ENCODE data around the gene GABARAPL2.
"Not testable (repeated sequence)": the region's sequence is repeated elsewhere in the genome, so short reads cannot be mapped to it uniquely, and the experiment has no call there.

The GABARAPL2 gene

DNA sequence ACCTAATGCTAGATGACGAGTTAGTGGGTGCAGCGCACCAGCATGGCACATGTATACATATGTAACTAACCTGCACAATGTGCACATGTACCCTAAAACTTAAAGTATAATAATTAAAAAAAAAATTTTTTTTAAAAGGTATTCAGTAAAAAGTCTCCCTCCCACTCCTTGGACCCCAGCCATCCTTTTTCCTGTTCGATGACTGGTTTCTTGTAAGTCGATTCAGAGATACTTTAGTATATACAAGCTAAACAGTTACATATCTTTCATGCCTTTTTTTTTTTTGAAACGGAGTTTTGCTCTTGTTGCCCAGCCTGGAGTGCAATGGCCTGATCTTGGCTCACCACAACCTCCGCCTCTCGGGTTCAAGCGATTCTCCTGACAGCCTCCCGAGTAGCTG lies 25.7 kb downstream of the GABARAPL2 start:
- not testable (repeated sequence) for DNase-seq (ENCODE audit: low read depth)

DNA sequence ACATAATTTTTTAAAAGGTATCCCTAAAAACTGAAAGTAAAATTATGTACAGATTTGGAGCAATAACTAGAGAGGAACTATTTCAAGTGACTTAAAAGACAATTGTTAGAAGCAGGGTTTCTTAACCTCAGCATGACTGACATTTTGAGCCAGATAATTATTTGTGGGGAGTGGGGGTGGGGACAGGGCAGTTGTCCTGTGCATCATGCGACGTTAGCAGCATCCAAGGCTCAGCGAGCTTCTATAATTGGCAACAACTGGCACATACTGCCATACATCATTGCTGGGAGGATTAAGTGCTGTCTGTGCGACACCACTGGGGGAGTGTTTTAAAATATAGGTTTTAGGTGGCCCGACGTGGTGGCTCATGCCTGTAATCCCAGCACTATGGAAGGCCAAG lies 27.1 kb downstream of the GABARAPL2 start:
- no peak for DNase-seq (ENCODE audit: low read depth)

DNA sequence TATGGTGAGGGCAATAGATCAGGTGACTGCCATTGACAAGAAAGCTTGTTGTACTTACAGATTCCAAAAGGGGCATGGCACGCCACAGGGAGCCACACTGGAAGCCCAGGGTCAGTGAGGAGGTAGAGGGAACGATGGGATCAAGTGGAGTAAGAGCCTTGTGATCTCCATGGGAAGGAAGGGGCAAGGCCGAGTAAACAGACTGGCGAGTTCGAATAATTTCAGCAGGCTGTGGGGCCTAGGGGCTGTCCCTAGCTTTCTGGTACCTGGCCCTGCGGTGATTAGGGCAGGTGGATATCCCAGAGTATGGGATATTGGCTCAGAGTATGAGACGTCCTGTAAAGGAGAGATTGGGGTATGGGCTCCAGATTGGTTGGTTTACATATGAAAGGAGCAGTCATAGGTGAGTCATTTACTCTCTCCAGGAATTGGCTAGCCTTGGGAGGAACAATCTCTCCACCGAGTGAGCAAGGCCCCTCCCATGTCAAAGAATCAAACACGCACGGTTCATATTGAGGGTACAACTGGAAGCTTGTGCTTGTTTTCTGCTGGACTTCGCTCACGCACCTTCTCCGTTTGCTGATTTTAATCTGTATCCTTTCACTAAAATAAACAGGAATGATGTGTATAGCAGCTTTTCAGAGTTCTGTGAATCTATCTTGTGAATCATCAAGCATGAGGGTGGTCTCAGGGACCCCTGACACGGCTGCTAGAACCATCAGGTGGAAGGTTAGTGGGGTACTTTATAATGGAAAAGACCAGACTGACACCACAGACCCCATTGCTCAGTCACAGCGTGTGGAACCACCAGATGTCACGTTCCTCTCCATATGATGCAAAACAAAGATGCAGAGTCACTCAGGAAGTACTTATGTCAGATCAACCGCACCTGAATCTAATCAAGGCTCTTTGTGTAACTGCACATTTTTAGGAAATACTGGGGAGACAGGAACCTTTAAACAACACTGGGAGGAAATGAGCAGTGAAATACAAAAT lies 27.9 kb downstream of the GABARAPL2 start:
- DNase-seq (ENCODE audit: low read depth), result peak; percentile 48

DNA sequence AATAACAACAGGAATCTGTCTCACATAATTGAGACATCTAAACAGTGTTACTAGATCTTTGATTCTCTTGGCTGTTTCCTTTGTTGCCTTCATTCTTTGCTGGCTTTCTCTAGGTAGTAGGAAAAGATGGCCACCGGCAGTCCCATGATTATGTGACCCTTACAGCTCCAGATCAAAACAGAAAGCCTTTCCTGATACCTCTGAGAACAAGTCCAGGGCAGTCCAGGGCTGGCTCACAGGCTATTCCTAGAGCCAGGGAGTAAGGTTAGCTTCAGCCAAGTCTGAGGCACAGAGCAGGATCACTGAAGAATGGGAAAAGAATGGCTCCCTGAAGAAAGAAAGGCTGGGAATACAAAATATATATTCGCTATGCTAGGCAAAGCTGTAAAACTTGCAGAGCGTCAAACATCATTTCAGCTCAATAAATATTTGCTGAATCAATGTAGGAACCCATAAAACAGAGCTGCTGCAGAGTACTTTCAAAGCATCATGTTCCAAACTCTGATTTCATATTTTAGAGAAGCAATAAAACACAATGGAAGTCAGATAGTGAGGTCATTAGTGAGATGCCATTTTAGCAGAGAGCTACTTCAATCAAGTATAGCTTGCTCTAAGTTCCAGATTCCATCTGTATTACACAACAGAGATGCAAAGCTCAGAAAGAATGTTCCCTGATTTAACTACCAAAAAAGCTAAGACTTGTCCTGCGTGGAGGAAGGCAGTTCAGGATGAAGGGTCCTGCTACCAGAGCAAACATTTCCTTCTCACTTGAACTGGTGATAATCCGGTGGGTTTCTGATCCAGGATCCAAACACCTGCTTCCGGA lies 33.5 kb downstream of the GABARAPL2 start:
- peak; percentile 23 for DNase-seq (ENCODE audit: low read depth)

DNA sequence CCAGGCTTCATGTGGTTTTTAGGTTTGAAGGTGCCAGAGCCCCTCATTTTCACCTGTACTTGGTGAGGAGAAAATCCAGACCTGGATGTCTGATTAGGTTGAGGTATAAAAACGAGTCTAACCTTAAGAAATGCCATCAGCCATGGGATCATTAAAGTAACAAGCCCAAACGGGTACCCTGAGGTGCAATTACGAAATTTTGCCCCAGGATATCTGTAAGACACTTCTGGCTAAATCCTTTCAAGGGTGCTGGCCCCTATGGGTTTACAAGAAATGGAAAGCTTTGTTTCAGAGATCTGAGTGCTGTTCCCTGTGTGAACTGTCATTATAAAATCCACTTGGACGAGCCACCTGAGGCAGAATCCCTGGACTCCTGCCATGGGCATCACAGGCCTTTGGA lies 37.1 kb downstream of the GABARAPL2 start:
- no peak for DNase-seq (ENCODE audit: low read depth)

DNA sequence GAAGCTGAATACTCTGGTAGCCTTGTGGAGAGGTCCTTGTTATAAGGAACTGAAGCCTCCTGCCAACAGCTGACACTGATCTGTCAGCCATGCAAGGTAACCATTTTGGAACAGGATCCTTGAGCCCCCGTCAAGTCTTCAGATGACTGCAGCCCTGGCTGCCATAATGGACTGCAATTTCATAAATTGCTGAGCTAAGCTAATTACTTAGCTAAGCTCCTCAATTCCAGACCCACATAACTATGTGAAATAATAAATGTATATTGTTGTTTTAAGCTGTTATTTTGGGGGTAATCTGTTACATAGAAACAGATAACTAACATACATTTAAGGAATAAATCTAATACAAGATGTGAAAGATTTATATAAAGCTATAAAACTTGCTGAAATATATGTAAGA lies 40.3 kb downstream of the GABARAPL2 start:
- DNase-seq (ENCODE audit: low read depth), result no peak

DNA sequence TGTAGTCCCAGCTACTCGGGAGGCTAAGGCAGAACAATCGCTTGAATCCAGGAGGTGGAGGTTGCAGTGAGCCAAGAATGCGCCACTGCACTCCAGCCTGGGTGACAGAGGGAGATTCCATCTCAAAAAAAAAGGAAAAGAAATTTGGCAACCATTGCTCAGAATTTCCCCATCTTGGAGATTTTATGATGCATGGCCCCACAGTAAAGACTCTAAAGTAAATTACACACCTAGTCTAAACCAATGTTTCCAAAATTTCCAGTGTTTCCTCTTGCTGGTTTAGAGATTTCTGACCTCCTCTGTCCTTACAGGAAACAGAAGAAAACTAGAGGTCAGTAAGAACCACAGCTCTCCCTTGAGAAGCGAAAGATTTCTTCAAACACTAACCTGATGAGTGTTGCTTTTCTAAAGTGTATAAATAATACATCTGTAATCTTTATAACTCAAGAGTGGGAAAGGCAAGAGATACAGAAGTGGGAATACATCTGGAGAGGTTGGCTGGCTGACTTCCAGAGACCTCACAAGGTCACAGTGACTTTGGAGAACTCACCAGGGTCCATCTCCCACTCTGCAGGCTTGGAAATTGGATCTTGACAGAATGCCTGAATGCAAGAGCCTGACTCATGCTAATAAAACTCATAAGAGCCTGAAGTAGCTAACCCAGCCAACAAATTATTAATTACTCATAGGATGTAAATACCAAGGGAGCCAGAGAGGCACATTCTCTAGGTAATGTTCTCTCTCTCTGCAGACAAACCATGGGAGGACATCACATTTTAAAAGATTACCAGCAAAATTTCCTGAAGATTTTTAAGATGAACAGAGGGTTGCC lies 48.1 kb downstream of the GABARAPL2 start:
- peak; percentile 73 for DNase-seq (ENCODE audit: low read depth)

DNA sequence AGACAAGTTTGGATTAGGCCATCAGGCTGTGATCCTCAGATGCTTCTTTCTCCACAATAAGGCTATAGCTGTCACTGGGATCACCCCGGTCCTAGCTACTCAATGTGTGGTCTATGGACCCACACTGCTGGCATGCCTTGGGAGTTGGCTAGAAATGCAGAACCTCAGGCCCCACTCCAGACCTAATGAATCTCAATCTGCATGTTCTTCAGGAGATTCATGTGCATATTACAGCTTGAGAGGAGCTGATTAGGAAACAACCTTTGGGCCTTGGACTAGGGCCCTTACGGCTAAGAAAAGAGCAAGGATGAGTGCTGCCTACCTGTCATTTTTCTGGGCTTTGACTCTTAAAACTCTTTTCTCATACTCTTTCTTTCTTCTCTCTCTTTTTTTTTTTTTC lies 49.4 kb downstream of the GABARAPL2 start:
- DNase-seq (ENCODE audit: low read depth), result no peak

DNA sequence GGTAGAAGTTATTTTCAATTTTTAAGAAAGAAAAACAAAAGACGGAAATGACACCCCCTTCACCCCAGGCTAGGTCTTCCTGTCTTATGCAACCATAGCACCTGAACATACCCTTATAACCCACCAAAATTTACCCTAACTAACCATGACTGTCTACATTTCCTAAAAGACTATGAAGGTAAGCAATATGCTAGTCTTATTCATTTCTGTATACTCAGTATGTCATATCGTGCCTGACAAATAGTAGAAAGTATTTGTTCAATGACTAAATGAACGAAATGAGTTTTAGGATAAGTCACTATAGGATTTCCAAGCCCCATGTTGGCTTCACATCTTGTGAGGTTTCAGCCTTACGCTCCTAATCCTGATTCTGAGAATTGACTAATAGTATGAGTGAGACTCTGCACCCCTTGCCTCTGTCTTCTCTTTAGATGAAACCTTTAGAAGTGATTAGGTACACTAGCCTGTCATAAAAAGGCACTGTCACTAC lies 50.4 kb downstream of the GABARAPL2 start:
- DNase-seq (ENCODE audit: low read depth), result no peak

DNA sequence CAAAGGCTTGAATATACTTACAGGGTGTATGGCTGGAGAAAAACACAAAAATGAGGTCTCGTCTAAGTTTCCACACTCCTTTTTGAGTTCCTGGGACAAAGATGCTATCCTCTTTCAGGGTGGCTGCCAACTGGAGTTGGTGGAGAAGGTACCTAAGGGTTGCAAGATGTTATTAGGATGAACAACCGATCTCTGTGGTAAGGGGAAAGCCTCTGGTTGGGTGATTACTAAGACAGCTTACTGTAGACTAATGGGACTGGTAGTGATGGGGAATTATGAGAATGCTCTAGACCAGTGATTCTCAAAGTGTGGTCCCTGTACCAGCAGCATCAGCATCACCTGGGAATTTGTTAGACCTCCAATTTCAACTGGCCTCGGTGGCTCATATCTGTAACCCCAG lies 50.9 kb downstream of the GABARAPL2 start:
- DNase-seq (ENCODE audit: low read depth), result no peak

DNA sequence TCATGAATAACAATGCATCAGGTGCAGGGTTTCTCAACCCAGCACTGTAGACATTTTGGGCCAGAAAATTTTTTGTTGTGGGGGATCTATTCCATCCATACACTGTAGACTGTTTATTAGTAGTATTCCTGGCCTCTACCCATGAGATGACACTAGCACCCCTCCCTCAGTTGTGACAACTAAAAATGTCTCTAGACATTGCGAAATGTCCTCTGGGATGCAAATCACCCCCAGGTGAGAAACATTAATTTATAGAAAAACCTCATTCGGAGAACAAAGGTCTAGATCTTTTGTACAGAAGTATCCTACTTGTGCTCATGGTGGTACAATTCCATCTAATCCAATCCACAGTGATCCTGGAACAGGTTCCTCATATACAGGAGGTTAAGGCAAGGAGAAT lies 52.6 kb downstream of the GABARAPL2 start:
- DNase-seq (ENCODE audit: low read depth), result no peak

DNA sequence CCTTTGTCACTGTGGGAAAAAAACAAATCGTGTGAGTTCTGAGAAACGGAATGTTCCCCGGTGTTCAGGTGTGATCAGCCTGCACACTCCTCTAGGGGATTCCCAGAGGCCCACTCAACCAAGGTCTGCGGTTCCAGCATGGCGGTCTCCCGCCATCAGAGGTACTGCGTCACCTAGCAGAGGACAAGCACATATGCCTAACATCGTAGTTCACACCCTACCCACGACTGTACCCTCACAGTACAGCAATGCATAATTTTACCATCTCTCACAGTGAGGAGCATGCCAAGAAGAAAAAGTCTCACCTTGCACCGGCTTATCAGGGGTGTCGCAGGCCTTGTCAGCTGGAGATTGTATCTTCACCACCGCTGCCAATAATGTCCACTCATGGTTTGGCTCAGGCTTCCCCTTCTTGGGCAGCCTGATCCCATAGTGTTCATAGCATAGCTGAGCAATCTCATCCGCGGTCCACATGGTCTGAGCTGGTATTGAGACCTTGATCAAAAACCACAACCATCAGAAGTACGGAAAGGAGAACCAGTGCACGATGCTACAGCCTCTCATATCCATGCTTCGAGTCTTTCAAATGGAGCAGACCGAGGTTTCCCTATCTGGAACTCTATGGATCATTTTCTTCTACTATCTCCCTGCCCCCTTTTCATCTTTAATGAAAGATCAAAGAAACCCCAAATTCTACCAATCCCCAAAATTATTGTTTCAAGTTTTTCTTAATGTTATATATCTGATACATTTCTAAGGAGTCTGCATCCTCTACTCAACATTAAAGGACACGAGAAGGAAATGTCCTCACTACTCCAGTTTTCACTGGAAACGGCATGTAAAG lies 54.4 kb downstream of the GABARAPL2 start:
- no peak for DNase-seq (ENCODE audit: low read depth)

DNA sequence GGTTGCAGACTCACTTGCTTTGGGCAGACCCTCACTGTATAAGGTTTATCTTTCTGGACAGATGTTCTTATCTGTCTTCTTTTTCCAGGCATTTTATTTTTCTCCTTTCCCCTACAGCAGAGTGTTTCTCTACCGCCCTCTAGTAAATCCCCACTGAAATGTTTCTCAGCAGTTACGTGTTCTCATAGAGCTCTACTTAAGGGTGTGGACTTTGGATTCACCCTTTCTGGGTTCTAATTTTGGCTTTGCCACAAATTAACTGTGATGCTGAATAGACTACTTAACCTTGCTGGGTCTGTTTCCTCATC lies 54.9 kb downstream of the GABARAPL2 start:
- peak; percentile 52 for DNase-seq (ENCODE audit: low read depth)

DNA sequence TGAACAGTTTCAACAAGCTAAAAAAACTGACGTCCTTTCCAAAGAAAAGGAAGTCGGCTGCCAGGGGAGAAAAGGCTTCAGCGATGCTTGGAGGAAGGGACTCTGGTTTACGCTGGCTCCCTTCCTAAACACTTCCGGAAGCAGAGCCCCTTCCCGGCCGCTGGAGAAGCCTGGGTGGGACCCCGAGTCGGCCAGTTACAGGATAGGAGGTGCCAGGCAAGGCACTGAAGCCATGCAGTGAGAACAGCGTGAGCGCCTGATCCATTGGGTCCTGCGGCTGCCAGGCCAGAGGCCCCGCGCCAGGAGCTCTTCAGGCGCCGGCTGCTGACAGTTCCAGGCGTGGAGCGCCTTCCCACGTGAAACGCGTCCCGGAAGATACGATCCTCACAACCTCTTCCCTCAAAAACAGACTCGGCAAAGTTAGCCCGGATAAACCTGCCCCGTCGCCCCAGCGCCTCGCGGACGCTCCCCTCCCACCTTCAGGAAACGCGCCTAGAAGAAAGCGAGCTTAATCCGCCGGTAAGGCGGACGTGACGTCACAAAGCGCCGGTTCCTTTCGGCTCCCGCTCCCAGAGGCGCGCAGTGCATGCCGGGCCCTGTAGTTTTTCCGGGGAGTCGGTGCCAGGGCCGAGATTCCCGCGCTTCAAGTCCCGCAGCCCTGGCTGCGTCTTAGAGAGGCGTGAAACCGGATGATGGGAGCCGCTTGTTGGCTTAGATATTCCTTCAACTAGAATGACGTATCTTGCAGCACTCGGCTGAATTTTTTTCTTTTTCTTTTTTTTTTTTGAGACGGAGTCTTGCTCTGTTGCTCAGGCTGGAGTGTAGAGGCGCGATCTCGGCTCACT lies 56.8 kb downstream of the GABARAPL2 start, which contains the start of gene ADAT1:
TSS of gene ADAT1 (minus strand) at position 521 of the 845 bp plus-strand sequence. CDS start 2,482 bp downstream, outside the sequence.
- peak; percentile 98 for DNase-seq (ENCODE audit: low read depth)

DNA sequence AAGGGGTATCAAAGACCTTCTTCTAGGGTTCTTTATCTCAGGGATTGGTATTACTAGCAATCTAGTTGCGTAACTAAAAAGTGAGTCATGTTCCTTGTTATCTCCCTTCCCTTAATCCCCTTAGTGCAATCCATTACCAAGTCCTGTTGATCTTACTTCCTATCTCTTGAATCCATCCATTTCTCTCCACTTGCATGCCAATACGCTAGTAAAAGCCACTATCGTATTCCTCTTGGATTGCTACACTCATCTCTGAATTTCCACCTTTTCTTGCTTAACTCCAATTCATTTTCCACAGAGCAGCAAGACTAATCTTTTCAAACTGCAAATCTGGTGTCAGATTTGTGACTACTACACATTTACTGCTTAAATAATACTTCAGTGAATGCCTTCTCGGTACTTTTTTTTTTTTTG lies 58.7 kb downstream of the GABARAPL2 start:
- peak; percentile 97 for DNase-seq (ENCODE audit: low read depth)

DNA sequence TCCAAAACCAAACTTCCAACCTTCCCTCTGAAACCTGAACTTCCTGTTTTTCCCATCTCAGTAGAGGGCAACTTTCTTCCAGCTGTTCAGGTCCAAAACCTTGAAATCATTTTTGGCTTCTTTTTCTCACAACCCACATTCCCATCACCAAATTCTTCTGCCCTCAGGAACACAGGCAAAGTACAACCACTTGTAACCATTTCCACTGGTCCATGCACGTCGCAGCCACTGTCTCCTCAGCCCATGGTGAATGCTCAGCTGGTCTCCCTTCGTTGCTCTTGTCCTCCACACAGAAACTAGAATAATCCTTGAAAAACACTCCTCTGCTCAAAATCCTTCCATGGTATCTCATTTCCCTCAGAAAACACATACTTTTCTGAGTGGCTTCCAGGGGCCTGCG lies 60.6 kb downstream of the GABARAPL2 start:
- no peak for DNase-seq (ENCODE audit: low read depth)
